Breast epithelium (tissue), 3 donors: Measurements from ENCODE around the gene ENO4.

Experiments used
- POLR2AphosphoS5 ChIP-seq, 3 donors: sonication (generic); formaldehyde crosslinking; IDR thresholded peaks; one replicate each; pipeline ENCODE4 v1.6.1; 2017; ENCODE audit warnings: antibody characterized with exemption in 3 of 3
- TF ChIP-seq, protein P1 (sequence below), 3 donors: fragments of 450-650 bp; IDR thresholded peaks; one replicate each; pipeline ENCODE4 v1.5.1; 2016 to 2017; ENCODE audit warnings: antibody characterized with exemption in 3 of 3, mild to moderate bottlenecking in 3 of 3, moderate library complexity in 3 of 3

DNA sequence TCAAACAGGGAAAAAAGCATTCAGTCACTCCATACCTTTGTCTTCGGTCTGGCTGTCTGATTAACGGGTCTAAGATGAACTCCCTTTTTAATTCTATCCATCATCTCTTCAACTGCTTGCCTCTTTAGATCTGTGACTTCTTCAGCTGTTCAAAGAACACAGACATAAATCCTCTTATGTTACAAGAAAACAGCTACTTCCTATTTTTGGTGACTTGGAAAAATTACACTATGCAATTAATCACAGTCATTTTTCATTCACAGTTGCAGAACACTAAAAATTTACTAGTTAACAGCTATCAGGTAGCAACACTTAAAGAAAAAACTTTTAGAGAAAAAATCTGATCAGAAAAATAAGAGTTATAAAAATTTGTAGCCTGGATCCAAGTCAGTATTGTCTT is 66.0 kb downstream of the ENO4 start:
- TF ChIP-seq, protein P1, sequence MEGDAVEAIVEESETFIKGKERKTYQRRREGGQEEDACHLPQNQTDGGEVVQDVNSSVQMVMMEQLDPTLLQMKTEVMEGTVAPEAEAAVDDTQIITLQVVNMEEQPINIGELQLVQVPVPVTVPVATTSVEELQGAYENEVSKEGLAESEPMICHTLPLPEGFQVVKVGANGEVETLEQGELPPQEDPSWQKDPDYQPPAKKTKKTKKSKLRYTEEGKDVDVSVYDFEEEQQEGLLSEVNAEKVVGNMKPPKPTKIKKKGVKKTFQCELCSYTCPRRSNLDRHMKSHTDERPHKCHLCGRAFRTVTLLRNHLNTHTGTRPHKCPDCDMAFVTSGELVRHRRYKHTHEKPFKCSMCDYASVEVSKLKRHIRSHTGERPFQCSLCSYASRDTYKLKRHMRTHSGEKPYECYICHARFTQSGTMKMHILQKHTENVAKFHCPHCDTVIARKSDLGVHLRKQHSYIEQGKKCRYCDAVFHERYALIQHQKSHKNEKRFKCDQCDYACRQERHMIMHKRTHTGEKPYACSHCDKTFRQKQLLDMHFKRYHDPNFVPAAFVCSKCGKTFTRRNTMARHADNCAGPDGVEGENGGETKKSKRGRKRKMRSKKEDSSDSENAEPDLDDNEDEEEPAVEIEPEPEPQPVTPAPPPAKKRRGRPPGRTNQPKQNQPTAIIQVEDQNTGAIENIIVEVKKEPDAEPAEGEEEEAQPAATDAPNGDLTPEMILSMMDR (IDR thresholded peaks at IDR 0.05): no peak
- TF ChIP-seq POLR2AphosphoS5 (IDR thresholded peaks at IDR 0.05): no peak
